HEK293T (cell line): ENCODE results near the gene AMIGO2.
"Not testable (repeated sequence)": the region's sequence is repeated elsewhere in the genome, so short reads cannot be mapped to it uniquely, and the experiment has no call there.

Source experiments
- ARNT ChIP-seq: fragments of 450-650 bp; IDR thresholded peaks from 2 replicates; pipeline ENCODE4 v1.6.1; 2017; ENCODE audit warnings: mild to moderate bottlenecking
- BHLHE40 ChIP-seq: fragments of 450-650 bp; IDR thresholded peaks from 2 replicates; pipeline ENCODE4 v1.6.1; 2016; ENCODE audit warnings: mild to moderate bottlenecking, moderate library complexity, borderline replicate concordance
- CTBP1 ChIP-seq: fragments of 450-650 bp; IDR thresholded peaks from 2 replicates; pipeline ENCODE4 v1.6.1; 2016; ENCODE audit warnings: borderline replicate concordance
- ELF4 ChIP-seq: fragments of 450-650 bp; IDR thresholded peaks from 2 replicates; pipeline ENCODE4 v1.6.1; 2017; ENCODE audit warnings: antibody characterized with exemption
- FOXM1 ChIP-seq: fragments of 450-650 bp; IDR thresholded peaks from 2 replicates; pipeline ENCODE4 v1.6.1; 2017; ENCODE audit warnings: mild to moderate bottlenecking, borderline replicate concordance
- HDGF ChIP-seq: fragments of 450-650 bp; IDR thresholded peaks from 2 replicates; pipeline ENCODE4 v1.6.1; 2017; ENCODE audit warnings: antibody characterized with exemption, borderline replicate concordance
- LEF1 ChIP-seq: fragments of 450-650 bp; IDR thresholded peaks from 2 replicates; pipeline ENCODE4 v1.6.1; 2017; ENCODE audit warnings: mild to moderate bottlenecking, borderline replicate concordance
- NFRKB ChIP-seq: fragments of 450-650 bp; IDR thresholded peaks from 2 replicates; pipeline ENCODE4 v1.6.1; 2016; ENCODE audit warnings: mild to moderate bottlenecking, moderate library complexity
- TARDBP ChIP-seq: fragments of 450-650 bp; IDR thresholded peaks from 2 replicates; pipeline ENCODE4 v1.6.1; 2016

GRCh38 chr12:47117305-47117704, 37.5 kb upstream of the AMIGO2 start:
- TF ChIP-seq TARDBP, FOXM1, ARNT, CTBP1, HDGF, BHLHE40, LEF1, NFRKB, ELF4: not testable (repeated sequence)
